Measurements from ENCODE around the gene MAP2. TPM values are rescaled to one million over a fixed set of nuclear protein-coding genes. Genes with fewer than 3 reads are reported as not detected.

The MAP2 gene
- total and polyA plus RNA-seq, 12 donors = 3.5 to 15.5 (median 5.5) TPM

DNA sequence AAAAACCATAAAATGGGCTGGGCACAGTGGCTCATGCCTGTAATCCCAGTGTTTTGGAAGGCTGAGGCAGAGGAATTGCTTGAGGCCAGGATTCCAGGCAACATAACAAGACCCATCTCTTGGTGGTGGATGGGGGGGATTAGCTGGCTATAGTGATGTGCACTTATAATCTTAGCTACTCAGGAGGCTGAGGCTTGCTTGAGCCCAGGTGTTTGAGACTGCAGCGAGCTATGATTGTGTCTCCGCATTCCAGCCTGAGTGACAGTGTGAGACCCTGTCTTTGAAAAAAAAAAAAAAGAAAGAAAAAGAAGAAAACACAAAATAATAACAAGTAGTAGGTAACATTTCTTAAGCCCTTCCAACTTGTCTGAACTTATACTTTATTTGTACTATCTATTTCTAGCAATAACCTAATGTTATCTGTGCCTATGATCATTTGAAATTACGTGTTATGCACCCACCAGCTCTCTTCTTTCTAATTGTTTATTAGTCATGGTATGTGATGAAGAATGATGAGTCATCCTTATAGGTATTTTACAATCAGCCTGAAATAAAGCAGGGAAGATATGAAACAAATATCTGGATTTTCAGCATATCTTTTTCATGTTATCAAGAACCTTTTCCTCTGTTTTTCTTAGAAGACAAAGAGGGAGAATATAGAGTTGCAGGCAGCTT is 218.4 kb downstream of the MAP2 start:
- TF ChIP-seq CTCF (IDR thresholded peaks at IDR 0.05) = no peak
- ATAC-seq = no peak
- intact Hi-C loops (cut with DNase I) = no loop called here

DNA sequence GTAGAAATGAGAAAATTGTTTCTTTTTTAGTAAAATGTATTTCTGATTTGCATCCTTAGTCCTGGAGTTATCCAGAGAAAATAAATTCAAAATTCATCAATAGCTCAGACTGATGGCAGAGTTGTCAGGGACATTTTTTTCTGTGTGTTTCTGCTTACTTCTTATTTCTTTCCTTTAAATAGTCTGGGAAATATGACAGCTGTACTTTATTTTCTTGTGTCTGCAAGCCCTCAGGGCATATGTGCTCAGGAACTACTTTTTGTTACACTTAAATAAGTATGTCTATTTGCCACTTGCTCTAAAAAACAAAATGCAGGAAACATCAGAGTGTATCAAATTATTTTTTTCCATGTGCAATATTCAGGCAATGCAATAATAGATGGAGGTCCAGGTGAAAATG is 221.0 kb downstream of the MAP2 start:
- TF ChIP-seq CTCF (IDR thresholded peaks at IDR 0.05) = no peak
- no peaks in the 10 kb centered on the region for H3K36me3 ChIP-seq
- intact Hi-C loops (cut with DNase I) = no loop called here
- ATAC-seq = no peak
- no peaks in the 10 kb centered on the region for H3K9me3 ChIP-seq
- no peak overlapping the region for H3K4me3 ChIP-seq
- no peak overlapping the region for H3K27ac ChIP-seq
- H3K27me3 ChIP-seq = no peaks in the 10 kb centered on the region
- no peaks in the 10 kb centered on the region for H3K4me1 ChIP-seq
- DNase-seq = no peak

More for the DNA sequence above, 218.4 kb downstream of the MAP2 start:
- 91 to 93% methylated on average over 3 of the region's 3 CpGs for WGBS, 2 donors
- H3K36me3 ChIP-seq = no peaks in the 10 kb centered on the region
- H3K9me3 ChIP-seq = no peaks in the 10 kb centered on the region
- H3K27me3 ChIP-seq = no peaks in the 10 kb centered on the region
- no peaks in the 10 kb centered on the region for H3K4me1 ChIP-seq
- no peak for DNase-seq
- no peak overlapping the region for H3K4me3 ChIP-seq
- no peak overlapping the region for H3K27ac ChIP-seq

DNA sequence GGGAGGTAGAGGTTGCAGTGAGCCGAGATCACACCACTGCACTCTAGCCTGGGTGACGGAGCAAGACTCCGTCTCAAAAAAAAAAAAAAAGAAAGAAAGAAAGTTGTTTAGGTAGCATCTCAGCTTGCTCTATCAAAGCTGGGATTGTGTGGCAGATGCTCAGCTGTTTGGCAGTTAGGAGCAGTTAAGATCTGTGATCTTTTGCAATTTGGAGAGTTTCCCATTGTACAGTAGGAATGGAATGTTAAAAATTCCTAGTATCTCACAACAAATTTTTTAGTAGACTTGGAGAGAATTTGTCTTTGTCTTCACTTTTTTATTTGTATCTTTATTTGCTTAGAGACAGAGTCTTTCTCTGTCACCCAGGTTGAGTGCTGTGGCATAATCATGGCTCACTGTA is 224.9 kb downstream of the MAP2 start:
- Histone ChIP-seq H3K4me3 (no peak overlapping the region), H3K4me1 (no peaks in the 10 kb centered on the region), H3K27ac (no peak overlapping the region), H3K27me3 (no peaks in the 10 kb centered on the region), H3K36me3 (peaks cover 0 to 7% (median 0%) of the 10 kb centered on the region in 9 donors), H3K9me3 (no peaks in the 10 kb centered on the region)
- intact Hi-C loops (cut with DNase I) = no loop called here
- WGBS, 2 donors = 74% methylated on average over 3 of the region's 3 CpGs
- no peak for TF ChIP-seq CTCF (IDR thresholded peaks at IDR 0.05)
- no peak for DNase-seq
- no peak for ATAC-seq

DNA sequence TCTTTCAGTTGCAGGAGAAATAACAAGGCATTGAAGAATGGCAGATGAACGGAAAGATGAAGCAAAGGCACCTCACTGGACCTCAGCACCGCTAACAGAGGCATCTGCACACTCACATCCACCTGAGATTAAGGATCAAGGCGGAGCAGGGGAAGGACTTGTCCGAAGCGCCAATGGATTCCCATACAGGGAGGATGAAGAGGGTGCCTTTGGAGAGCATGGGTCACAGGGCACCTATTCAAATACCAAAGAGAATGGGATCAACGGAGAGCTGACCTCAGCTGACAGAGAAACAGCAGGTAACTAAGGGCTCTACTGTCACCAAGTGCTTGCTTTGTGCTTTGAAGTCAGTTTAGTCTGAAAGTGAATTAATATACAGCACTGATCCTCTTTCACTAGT is 229.3 kb downstream of the MAP2 start:
- 84 to 85% methylated on average over 6 of the region's 6 CpGs for WGBS, 2 donors
- intact Hi-C loops (cut with DNase I) = no loop called here

More for the DNA sequence above, 229.3 kb downstream of the MAP2 start:
- ATAC-seq (no peak), DNase-seq (no peak)
- no peaks in the 10 kb centered on the region for H3K4me1 ChIP-seq
- no peak overlapping the region for H3K4me3 ChIP-seq
- H3K27me3 ChIP-seq = no peaks in the 10 kb centered on the region
- TF ChIP-seq CTCF (IDR thresholded peaks at IDR 0.05) = no peak
- H3K27ac ChIP-seq = no peak overlapping the region
- H3K9me3 ChIP-seq = peaks cover 0 to 5% (median 0%) of the 10 kb centered on the region in 11 donors
- peaks cover 0 to 17% (median 0%) of the 10 kb centered on the region in 9 donors for H3K36me3 ChIP-seq
